GM12878 (cell line): ENCODE results near the gene ENTREP3. TPM values are rescaled to one million over a fixed set of nuclear protein-coding genes. Genes with fewer than 3 reads are reported as not detected.

Experiments
- ATAC-seq: fragments of 200-7000 bp; cut with Tn5 transposase; 3 replicates; pipeline ENCODE4 v1.9.1; 2020; ENCODE audit warnings: mild to moderate bottlenecking, moderate library complexity
- BruUV-seq: library from RNA; stranded (reverse); fragments of 400-500 nt; replicated peaks from 2 replicates; lab custom pipeline; 2021; lab: Mats Ljungman, UMichigan
- CTCF ChIA-PET: fragments of 300-600 bp; sonication (Branson Sonifier 250); formaldehyde crosslinking; extraction: SDS; loops from one replicate; lab custom pipeline; 2021; ENCODE audit warnings: inconsistent platforms; lab: Yijun Ruan, JAX
- POLR2A ChIA-PET: fragments of 350-600 bp; formaldehyde crosslinking; extraction: SDS; loops from one replicate; lab custom pipeline; 2021; ENCODE audit warnings: inconsistent platforms; lab: Charles Lee
- RAD21 ChIA-PET: fragments of 300-600 bp; sonication (Branson Sonifier 250); formaldehyde crosslinking; loops from one replicate; lab custom pipeline; 2023; ENCODE audit warnings: antibody characterized with exemption; ENCODE audit not compliant: unreplicated experiment; lab: Charles Lee
- SMC1A ChIA-PET: fragments of 300-600 bp; sonication (Branson Sonifier 250); formaldehyde crosslinking; loops from one replicate; lab custom pipeline; 2023; ENCODE audit not compliant: unreplicated experiment, uncharacterized antibody; lab: Charles Lee
- DNase-seq: peaks from one replicate; pipeline ENCODE4 v3.0.0-alpha.2; 2011; ENCODE audit warnings: low read depth, low spot score
- FAIRE-seq: peaks from 3 replicates; lab custom pipeline; 2011; peaks lifted over from hg19 to GRCh38; lab: Jason Lieb, UNC
- H2AFZ ChIP-seq: 2 replicates; pipeline ENCODE4 v1.6.0; 2011; ENCODE audit warnings: low read depth, low read length, control low read depth; ENCODE audit not compliant: control insufficient read depth
- H3K27ac ChIP-seq: 2 replicates; pipeline ENCODE4 v1.5.1; 2011; ENCODE audit warnings: control low read depth; ENCODE audit not compliant: control insufficient read depth, insufficient read depth
- H3K27me3 ChIP-seq, 2 experiments: replicated peaks in 1 of 2; 2 replicates each; pipeline versions ENCODE4 v1.6.0 to v1.6.1; 2011; ENCODE audit warnings: low read length in 1 of 2; ENCODE audit not compliant: control insufficient read depth in 2 of 2, insufficient read depth in 2 of 2
- H3K36me3 ChIP-seq, 2 experiments: 2 replicates each; pipeline ENCODE4 v1.5.1; 2011; ENCODE audit warnings: low read length in 1 of 2; ENCODE audit not compliant: control insufficient read depth in 2 of 2, insufficient read depth in 2 of 2
- H3K4me1 ChIP-seq: 2 replicates; pipeline ENCODE4 v1.6.1; 2011; ENCODE audit warnings: mild to moderate bottlenecking, low read length, moderate library complexity, mixed read lengths; ENCODE audit not compliant: control insufficient read depth, insufficient read depth
- H3K4me2 ChIP-seq: 2 replicates; pipeline ENCODE4 v1.6.0; 2011; ENCODE audit warnings: control low read depth; ENCODE audit not compliant: control insufficient read depth, insufficient read depth
- H3K4me3 ChIP-seq: fragments of 200-600 bp; sonication (generic); 2 replicates; pipeline ENCODE4 v1.5.1; 2016
- H3K79me2 ChIP-seq: 2 replicates; pipeline ENCODE4 v1.6.0; 2011; ENCODE audit warnings: low read length; ENCODE audit not compliant: control insufficient read depth, insufficient read depth
- H3K9ac ChIP-seq: 2 replicates; pipeline ENCODE4 v1.8.0; 2011; ENCODE audit warnings: low read length, control low read depth, mixed read lengths; ENCODE audit not compliant: control insufficient read depth, insufficient read depth
- H3K9me3 ChIP-seq: replicated peaks from 3 replicates; pipeline ENCODE4 v1.5.1; 2011; ENCODE audit warnings: mild to moderate bottlenecking, low read length; ENCODE audit not compliant: control insufficient read depth, insufficient read depth
- H4K20me1 ChIP-seq: 2 replicates; pipeline ENCODE4 v1.6.0; 2011; ENCODE audit not compliant: control insufficient read depth, insufficient read depth
- ATF3 ChIP-seq: IDR thresholded peaks from 2 replicates; pipeline ENCODE4 v1.6.1; 2011; ENCODE audit warnings: low read depth, mild to moderate bottlenecking, low read length, moderate library complexity, borderline replicate concordance; ENCODE audit errors: extremely low read depth
- ATF7 ChIP-seq: fragments of 450-650 bp; IDR thresholded peaks from 2 replicates; pipeline ENCODE4 v1.6.1; 2016; ENCODE audit warnings: low read depth, mild to moderate bottlenecking
- BRCA1 ChIP-seq: IDR thresholded peaks from 2 replicates; pipeline ENCODE4 v1.6.1; 2011; ENCODE audit warnings: low read depth, low read length, improper control_type of control experiment
- FOXK2 ChIP-seq: fragments of 450-650 bp; IDR thresholded peaks from 2 replicates; pipeline ENCODE4 v1.6.1; 2017; ENCODE audit warnings: mild to moderate bottlenecking, moderate library complexity
- NFXL1 ChIP-seq: fragments of 450-650 bp; IDR thresholded peaks from 2 replicates; pipeline ENCODE4 v1.6.1; 2017; ENCODE audit warnings: antibody characterized with exemption, mild to moderate bottlenecking, borderline replicate concordance
- NFYB ChIP-seq: IDR thresholded peaks from 2 replicates; pipeline ENCODE4 v1.6.1; 2011; ENCODE audit warnings: low read depth, mild to moderate bottlenecking, low read length, improper control_type of control experiment, moderate library complexity; ENCODE audit not compliant: insufficient read depth
- RB1 ChIP-seq: fragments of 450-650 bp; formaldehyde crosslinking; IDR thresholded peaks from 2 replicates; pipeline ENCODE4 v1.6.1; 2017; ENCODE audit warnings: mild to moderate bottlenecking, borderline replicate concordance
- RFX5 ChIP-seq: IDR thresholded peaks from 2 replicates; pipeline ENCODE4 v1.6.1; 2011; ENCODE audit warnings: low read depth, low read length, improper control_type of control experiment
- SMAD1 ChIP-seq: fragments of 450-650 bp; IDR thresholded peaks from 2 replicates; pipeline ENCODE4 v1.6.1; 2018; ENCODE audit warnings: mild to moderate bottlenecking, low read depth; ENCODE audit not compliant: partially characterized antibody
- SMC3 ChIP-seq: IDR thresholded peaks from 2 replicates; pipeline ENCODE4 v1.6.1; 2011; ENCODE audit warnings: low read length, improper control_type of control experiment, borderline replicate concordance
- SPI1 ChIP-seq: IDR thresholded peaks from 2 replicates; pipeline ENCODE4 v1.6.1; 2011; ENCODE audit warnings: low read depth, mild to moderate bottlenecking, low read length, moderate library complexity, borderline replicate concordance; ENCODE audit not compliant: insufficient read depth
- STAT3 ChIP-seq: IDR thresholded peaks from 2 replicates; pipeline ENCODE4 v1.6.1; 2011; ENCODE audit warnings: low read depth, low read length, improper control_type of control experiment
- TCF7 ChIP-seq: IDR thresholded peaks from 2 replicates; pipeline ENCODE4 v1.6.1; 2014; ENCODE audit warnings: antibody characterized with exemption, borderline replicate concordance
- ZBTB4 ChIP-seq: fragments of 450-650 bp; formaldehyde crosslinking; IDR thresholded peaks from 2 replicates; pipeline ENCODE4 v1.4.0; 2022; ENCODE audit warnings: mild to moderate bottlenecking, moderate library complexity
- WGBS: methylation state at CpG from one replicate; pipeline ENCODE4 v1.1.6; 2016; ENCODE audit warnings: low lambda C conversion rate; ENCODE audit not compliant: insufficient replicate concordance, insufficient coverage; ENCODE audit errors: missing lambda C conversion rate; 5-methylcytosine and 5-hydroxymethylcytosine counted together
- in situ Hi-C: fragments of 300-500 bp; cut with MboI; formaldehyde crosslinking; loops from 9 replicates; pipeline ENCODE4 v1.14.3; 2018; ENCODE audit warnings: mixed read lengths
- intact Hi-C: fragments of 100-400 bp; cut with micrococcal nuclease; formaldehyde crosslinking; loops from one replicate; pipeline ENCODE4 v1.14.2; 2022; ENCODE audit not compliant: unreplicated experiment
- polyA plus RNA-seq, 11 experiments: library from polyadenylated mRNA; depleted of rRNA in 4 of 11; unstranded in 6 of 11; stranded (reverse) in 5 of 11; fragments of >200 nt; fragmentation: Nextera tagmentation in 4 of 11; fragmentation: Illumina TruSeq in 1 of 11; extraction: Ambion mirVana in 4 of 11; extraction: Trizol in 1 of 11; gene quantifications; 1 replicate in 1 of 11; 2 replicates in 10 of 11; pipeline versions ENCODE4 v1.2.1 to v1.2.3, GENCODE V29; 2011 to 2016; ENCODE audit warnings: inconsistent platforms in 2 of 11, missing spikeins in 2 of 11, low read depth in 1 of 11
- total RNA-seq, 4 experiments: library from RNA; depleted of rRNA in 3 of 4; stranded (reverse); fragments of >200 nt in 3 of 4; fragmentation: Illumina TruSeq in 1 of 4; extraction: Trizol in 1 of 4; gene quantifications; 2 replicates each; pipeline versions ENCODE4 v1.2.1 to v1.2.3, GENCODE V29; 2013 to 2021

ENTREP3 gene
- total and polyA plus RNA-seq, 10 of the 15 experiments (the other 5 are each of a cell fraction or from before 2014, with no cell fraction given): 1.7 to 31.8 (median 3.9) TPM

DNA sequence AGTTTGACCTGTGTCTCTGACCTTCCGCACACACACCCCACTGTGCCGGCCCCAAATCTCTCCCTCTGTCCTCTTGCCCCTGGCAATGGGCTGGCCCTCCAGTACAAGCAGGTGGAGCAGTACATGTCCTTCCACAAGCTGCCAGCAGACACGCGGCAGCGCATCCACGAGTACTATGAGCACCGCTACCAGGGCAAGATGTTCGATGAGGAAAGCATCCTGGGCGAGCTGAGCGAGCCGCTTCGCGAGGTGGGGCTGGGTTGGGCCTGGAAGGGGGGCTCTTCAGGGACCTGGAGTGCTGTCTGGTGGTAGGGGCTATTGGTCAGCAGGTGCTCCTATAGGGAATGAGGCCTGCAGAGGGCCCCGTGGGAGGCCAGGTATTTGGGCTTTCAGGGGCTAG, 29.8 kb upstream of the ENTREP3 start:
- ATAC-seq (no peak), DNase-seq (no peak), FAIRE-seq (no peak)
- ChIA-PET POLR2A (interaction anchor here (0.5 kb wide), 1 partner anchor 124 kb away, joined by 3 read pairs; no protein-coding TSS in a partner anchor), RAD21 (no interaction called here), CTCF (interaction anchor here (0.7 to 1.3 kb wide), 2 partner anchors 28 to 78 kb away, joined by 3 to 4 read pairs; no protein-coding TSS in a partner anchor), SMC1A (no interaction called here)
- Histone ChIP-seq H3K9me3 (no peaks in the 10 kb centered on the region), H3K79me2 (no peaks in the 10 kb centered on the region), H3K4me2 (no peak overlapping the region), H3K27ac (no peak overlapping the region), H3K4me3 (no peak overlapping the region), H4K20me1 (no peaks in the 10 kb centered on the region), H3K4me1 (no peaks in the 10 kb centered on the region), H3K36me3 (no peaks in the 10 kb centered on the region), H2AFZ (no peak overlapping the region), H3K27me3 (no peaks in the 10 kb centered on the region), H3K9ac (no peak overlapping the region)
- intact Hi-C loops: no loop called here
- TF ChIP-seq SMAD1: no peak
- no peak for TF ChIP-seq TCF7
- TF ChIP-seq BRCA1: no peak
- no peak for TF ChIP-seq FOXK2
- no peak for TF ChIP-seq RFX5
- no peak for TF ChIP-seq SPI1
- TF ChIP-seq RB1: no peak
- no TSS peak for BruUV-seq
- in situ Hi-C loops: no loop called here
- WGBS: 92% methylated on average over 14 of the region's 14 CpGs

DNA sequence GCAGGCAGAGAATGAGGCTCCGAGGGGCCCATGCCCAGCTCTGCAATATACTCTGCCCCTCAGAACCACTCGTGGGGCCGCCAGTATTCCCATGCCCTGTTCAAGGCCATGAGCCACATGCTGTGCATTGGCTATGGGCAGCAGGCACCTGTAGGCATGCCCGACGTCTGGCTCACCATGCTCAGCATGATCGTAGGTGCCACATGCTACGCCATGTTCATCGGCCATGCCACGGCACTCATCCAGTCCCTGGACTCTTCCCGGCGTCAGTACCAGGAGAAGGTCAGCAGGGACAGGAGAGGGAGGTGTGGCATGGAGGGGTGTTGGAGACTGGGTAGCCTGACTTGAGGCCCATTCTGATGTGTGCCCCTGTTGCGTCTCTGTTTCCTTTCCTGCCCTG, 29.2 kb upstream of the ENTREP3 start:
- FAIRE-seq: no peak
- no TSS peak for BruUV-seq
- intact Hi-C loops: no loop called here
- ChIA-PET RAD21 (no interaction called here), CTCF (no interaction called here), POLR2A (no interaction called here), SMC1A (no interaction called here)
- Histone ChIP-seq H2AFZ (no peak overlapping the region), H3K9me3 (no peaks in the 10 kb centered on the region), H3K36me3 (no peaks in the 10 kb centered on the region), H4K20me1 (no peaks in the 10 kb centered on the region), H3K9ac (no peak overlapping the region), H3K27ac (no peak overlapping the region), H3K4me2 (no peak overlapping the region), H3K27me3 (no peaks in the 10 kb centered on the region), H3K4me3 (no peak overlapping the region), H3K4me1 (no peaks in the 10 kb centered on the region), H3K79me2 (no peaks in the 10 kb centered on the region)
- in situ Hi-C loops: no loop called here
- ATAC-seq: no peak
- DNase-seq: no peak
- WGBS: 86% methylated on average over 12 of the region's 12 CpGs
- no peak for TF ChIP-seq NFXL1
- no peak for TF ChIP-seq NFYB
- TF ChIP-seq SMC3: no peak
- no peak for TF ChIP-seq STAT3
- TF ChIP-seq ATF7: no peak
- TF ChIP-seq ATF3: no peak
- TF ChIP-seq ZBTB4 (CRISPR knock-in tag): no peak
